Stimulated activated CD8-positive, alpha-beta memory T cell treated with anti-CD3 and anti-CD28 coated beads, Interleukin-4, amount 100 ng/mL, for 48 hours (primary cell): ENCODE measurements around the gene GPX4.

Source experiments
- DNase-seq: peaks from one replicate; pipeline ENCODE4 v3.0.0-alpha.2; 2020

GPX4 gene

DNA sequence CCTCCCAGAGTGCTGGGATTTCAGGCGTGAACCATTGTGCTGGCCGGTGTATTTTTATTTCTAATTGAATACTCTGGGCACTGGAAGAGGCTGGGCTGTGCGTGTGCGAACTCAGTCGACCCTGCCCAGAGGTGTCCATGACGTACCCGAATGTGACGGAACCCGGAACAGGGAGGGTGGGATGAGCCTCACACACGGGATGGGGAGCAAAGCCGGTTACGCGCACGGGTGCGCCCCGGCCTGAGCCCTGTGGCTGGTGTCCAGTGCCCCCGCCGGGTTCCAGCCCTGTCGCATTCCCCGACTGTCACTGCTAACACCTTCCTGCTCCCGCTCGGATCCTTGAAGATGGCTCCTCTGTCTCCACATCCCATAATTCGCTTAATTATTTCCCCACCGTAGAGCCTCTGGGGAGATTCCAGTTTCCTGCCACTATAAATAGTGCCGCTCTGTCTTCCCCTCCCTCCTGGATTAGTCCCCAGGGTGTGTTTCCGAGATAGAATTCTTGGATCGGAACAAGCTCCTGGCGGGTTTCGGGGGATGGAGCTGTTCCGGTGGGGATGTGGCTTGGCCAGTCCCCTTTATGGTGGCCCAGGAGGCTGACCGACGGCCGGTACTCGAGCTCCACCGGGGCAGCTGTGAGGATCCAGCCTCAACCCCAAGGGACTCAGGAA lies 48.3 kb downstream of the GPX4 start:
- DNase-seq = no peak

DNA sequence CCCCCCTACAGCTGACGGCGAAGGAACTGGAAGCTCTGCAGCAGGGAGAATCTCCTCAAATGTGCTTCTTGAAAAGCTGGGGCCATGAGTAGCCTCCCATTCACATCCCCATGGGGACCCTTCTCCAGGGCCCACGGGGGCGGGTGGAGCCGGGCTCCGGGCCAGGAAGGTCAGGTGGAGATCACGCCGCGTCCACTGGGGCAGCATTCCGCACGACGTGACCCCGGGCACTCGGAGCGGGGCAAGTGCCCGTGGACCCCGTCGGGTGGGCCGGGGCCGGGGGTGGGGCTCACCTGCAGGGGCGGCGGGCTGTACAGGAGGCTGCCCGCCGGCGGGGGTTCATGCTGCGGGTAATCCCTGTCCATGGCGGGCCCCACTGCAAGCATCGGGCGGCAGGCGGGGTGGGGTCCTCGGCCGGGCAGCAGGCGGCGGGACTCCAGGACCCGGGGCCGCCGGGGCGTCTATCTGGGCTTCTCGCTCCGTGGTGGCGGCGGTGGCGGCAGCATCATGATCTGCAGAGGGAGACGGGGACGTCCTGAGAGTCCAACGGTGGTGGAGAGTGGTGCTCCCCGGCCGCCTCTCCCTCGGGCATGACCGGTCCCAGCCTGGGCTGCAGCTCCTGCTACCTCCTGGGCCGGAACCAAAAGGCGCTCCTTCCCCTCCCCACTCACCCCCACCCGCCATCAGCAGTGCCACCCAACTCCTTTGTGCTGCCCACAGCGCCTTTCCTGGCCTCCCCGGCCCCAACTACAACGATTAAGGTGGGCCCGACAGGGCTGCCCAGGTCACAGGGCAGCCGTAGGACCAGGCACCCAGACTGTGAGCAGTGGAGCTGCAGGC lies 50.3 kb downstream of the GPX4 start:
- DNase-seq = no peak

DNA sequence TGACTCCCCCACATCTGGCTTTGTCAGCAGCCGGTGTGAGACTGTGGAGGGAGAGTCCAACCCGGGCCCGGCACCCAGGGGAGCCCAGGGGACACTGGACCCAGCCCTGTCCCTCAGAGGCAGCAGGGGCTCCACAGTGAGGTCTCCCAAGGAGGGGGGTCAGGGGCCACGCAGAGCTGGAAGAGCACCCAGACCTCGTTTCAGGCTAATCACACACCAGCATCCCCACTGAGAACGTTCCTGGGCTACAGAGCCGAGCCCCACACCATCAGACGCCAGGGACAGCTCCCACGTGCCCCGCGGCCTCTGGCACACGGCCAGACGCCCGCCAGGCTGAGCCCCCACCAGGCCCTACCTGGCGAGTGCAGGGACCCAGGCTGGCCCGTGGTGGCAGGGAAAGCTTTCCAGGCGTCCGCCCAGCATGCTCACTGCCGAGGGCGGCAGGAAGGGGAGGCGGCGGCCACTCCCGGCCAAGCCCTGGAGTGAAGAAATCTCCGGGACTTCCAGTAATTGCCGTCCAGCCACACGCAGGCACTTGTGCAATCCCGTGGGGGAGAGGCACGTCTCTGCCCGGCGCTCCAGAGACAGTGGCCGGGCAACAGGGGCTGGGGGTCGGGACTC lies 51.0 kb downstream of the GPX4 start:
- no peak for DNase-seq

DNA sequence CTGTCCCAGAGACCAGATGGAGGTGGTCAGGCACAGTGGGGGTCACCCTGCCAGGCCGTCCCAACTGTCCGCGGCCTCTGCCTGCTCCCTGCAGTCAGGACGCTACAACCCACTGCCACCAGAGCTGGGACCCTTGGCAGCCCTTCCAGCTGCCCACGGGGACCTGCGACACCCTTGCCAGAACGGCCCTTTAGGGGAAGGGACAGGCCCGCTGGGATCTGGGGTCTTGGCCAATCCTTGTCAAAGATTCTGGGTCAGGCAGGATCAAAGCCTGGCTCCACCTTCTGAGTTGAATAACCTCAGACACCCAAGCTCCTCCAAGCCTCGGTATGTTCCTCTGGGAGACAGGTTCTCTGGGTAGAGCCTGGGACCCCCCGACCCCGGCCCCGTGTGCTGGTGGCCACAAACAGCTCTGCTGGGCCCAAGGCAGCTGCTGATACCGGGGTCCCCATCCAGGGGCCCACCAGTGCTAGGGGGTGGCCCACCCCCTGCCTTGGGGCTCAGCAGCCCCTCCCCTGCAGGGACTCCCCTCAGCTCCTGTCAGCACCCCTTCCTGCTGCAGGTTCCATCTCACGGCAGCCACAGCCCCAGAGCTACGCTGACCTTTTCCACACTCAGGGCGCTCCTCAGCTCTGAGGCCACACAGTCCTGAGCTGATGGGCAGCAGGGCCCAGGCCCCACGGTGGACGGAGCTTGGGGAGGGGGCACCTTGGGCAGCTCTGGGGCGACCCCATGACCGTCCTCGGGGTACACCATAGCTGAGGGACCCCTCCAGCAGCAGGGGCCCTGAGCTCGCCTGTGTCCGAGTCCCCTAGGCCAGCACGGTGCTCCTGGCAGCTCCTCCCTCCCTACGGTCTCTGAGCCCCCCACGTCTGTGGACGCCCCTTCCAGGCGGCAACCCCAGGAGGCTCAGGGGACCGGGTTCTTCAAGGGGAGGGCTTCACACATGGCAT lies 51.8 kb downstream of the GPX4 start:
- no peak for DNase-seq
